Measurements from ENCODE around the gene ARHGAP9. TPM values are rescaled to one million over a fixed set of nuclear protein-coding genes. Genes with fewer than 3 reads are reported as not detected.

ARHGAP9 gene
- total and polyA plus RNA-seq, 2 of the 8 experiments (the other 6 are each of a cell fraction or from before 2014, with no cell fraction given): 3.2 to 6.0 TPM

- no peak overlapping the region for H3K4me2 ChIP-seq (ENCODE audit: insufficient read depth in 1 of 2, low read depth in 2 of 2, low read length in 2 of 2)
- H2BK12ac ChIP-seq (ENCODE audit: low read depth, low read length): no peak overlapping the region
- no peak overlapping the region for H3K56ac ChIP-seq (replicated peaks; ENCODE audit: insufficient read length, low read depth, low read length)
- H2BK5ac ChIP-seq (ENCODE audit: low read depth, low read length): no peak overlapping the region
- DNase-seq (ENCODE audit: low read depth in 1 of 2, low spot score in 2 of 2) (no peak), FAIRE-seq (no peak)
- H3K14ac ChIP-seq (ENCODE audit: insufficient read length): no peak overlapping the region
- H3K18ac ChIP-seq (ENCODE audit: extremely low read depth, low read length): no peak overlapping the region
- no peak overlapping the region for H3K23ac ChIP-seq (ENCODE audit: insufficient read length)
- no peaks in the 10 kb centered on the region for H3K79me1 ChIP-seq (ENCODE audit: low read depth, low read length)
- ChIA-PET POLR2A (ENCODE audit: partially characterized antibody) (interaction anchor here (0.8 to 6.0 kb wide), 9 partner anchors 9 to 65 kb away, joined by 3 to 41 read pairs (median 5); no protein-coding TSS in a partner anchor), CTCF (ENCODE audit: partially characterized antibody) (interaction anchor here (1.0 to 1.1 kb wide), 2 partner anchors 12 to 18 kb away, joined by 3 read pairs; no protein-coding TSS in a partner anchor)
- H2BK20ac ChIP-seq (ENCODE audit: low read length): no peak overlapping the region
- peaks cover 0 to 6% (median 4%) of the 10 kb centered on the region in 4 experiments; a peak in 3 of 7 replicates for H3K4me1 ChIP-seq (replicated peaks in 1 of 4; ENCODE audit: control insufficient read depth in 3 of 4, insufficient read depth in 4 of 4, low read length in 3 of 4)
- H2BK15ac ChIP-seq (ENCODE audit: low read length): no peak overlapping the region
- no peak overlapping the region for H2AFZ ChIP-seq (ENCODE audit: low read length)
- no peak overlapping the region for H4K5ac ChIP-seq (ENCODE audit: insufficient read length, low read depth, low read length)
- no peak overlapping the region for H2BK120ac ChIP-seq (replicated peaks; ENCODE audit: low read depth, low read length)
- H4K8ac ChIP-seq (ENCODE audit: extremely low read depth, insufficient read depth, low read length): no peak overlapping the region
- H3K4me3 ChIP-seq (ENCODE audit: extremely low read depth in 1 of 4, insufficient read depth in 2 of 4, low read depth in 3 of 4, low read length in 4 of 4): no peak overlapping the region
- no peaks in the 10 kb centered on the region for H3K27me3 ChIP-seq (replicated peaks in 1 of 4; ENCODE audit: control insufficient read depth in 3 of 4, extremely low read depth in 1 of 4, insufficient read depth in 3 of 4, low read length in 3 of 4)
- peaks cover 52 to 78% (median 63%) of the 10 kb centered on the region in 4 experiments for H3K36me3 ChIP-seq (ENCODE audit: control insufficient read depth in 2 of 4, insufficient read depth in 4 of 4, low read length in 3 of 4)
- no peak overlapping the region for H3K4ac ChIP-seq (replicated peaks; ENCODE audit: insufficient read length, low read depth, low read length)
- peaks cover 12% of the 10 kb centered on the region for H3K23me2 ChIP-seq (ENCODE audit: low read depth, low read length)
- no peak overlapping the region for H2AK5ac ChIP-seq (ENCODE audit: low read depth, low read length)
- no peak overlapping the region for H4K91ac ChIP-seq (replicated peaks; ENCODE audit: insufficient read length, low read length)
- WGBS, 2 experiments (ENCODE audit: extremely low coverage in 1 of 2, insufficient coverage in 1 of 2, insufficient read length in 1 of 2, insufficient replicate concordance in 2 of 2, low coverage in 1 of 2, low lambda C conversion rate in 2 of 2, missing lambda C conversion rate in 1 of 2): 91% methylated on average over 11 of the region's 11 CpGs; no CpG with 5 or more reads in 1 of the 2 experiments
- H3K9ac ChIP-seq (replicated peaks in 1 of 4; ENCODE audit: extremely low read depth in 1 of 4, low read depth in 3 of 4, low read length in 3 of 4): no peak overlapping the region
- no peak overlapping the region for H3K27ac ChIP-seq (ENCODE audit: low read depth, low read length)
- no peaks in the 10 kb centered on the region for H3K9me3 ChIP-seq (ENCODE audit: insufficient read depth in 2 of 2, low read depth in 1 of 2, low read length in 1 of 2)
- peaks cover 7 to 18% of the 10 kb centered on the region in 2 experiments for H4K20me1 ChIP-seq (replicated peaks in 1 of 2; ENCODE audit: control insufficient read depth in 1 of 2, insufficient read depth in 2 of 2, low read length in 2 of 2)
- H3K79me2 ChIP-seq (ENCODE audit: control insufficient read depth in 1 of 2, insufficient read depth in 2 of 2, low read length in 2 of 2): peaks cover 0 to 20% of the 10 kb centered on the region in 2 experiments; a peak in 2 of 4 replicates
- TF ChIP-seq SAP30 (IDR thresholded peaks at IDR 0.05; ENCODE audit: insufficient read depth, insufficient replicate concordance, low read length) (no peak), SP2 (IDR thresholded peaks at IDR 0.05; ENCODE audit: low read length) (no peak), MAX (IDR thresholded peaks at IDR 0.05) (no peak), POLR2A (IDR thresholded peaks at IDR 0.05; ENCODE audit: control extremely low read depth in 1 of 2, low read depth in 2 of 2, low read length in 2 of 2) (peak in 1 of 2 experiments; percentile 12; a peak in 1 of 3 replicates), FOSL1 (IDR thresholded peaks at IDR 0.05; ENCODE audit: insufficient read depth, low read depth, low read length) (no peak)
Observed at GRCh38 chr12:57515934-57516541, 36.4 kb upstream of the ARHGAP9 start.

All from H1 (cell line).